ENCODE measurements around the gene PLA2G4F.

The PLA2G4F gene

DNA sequence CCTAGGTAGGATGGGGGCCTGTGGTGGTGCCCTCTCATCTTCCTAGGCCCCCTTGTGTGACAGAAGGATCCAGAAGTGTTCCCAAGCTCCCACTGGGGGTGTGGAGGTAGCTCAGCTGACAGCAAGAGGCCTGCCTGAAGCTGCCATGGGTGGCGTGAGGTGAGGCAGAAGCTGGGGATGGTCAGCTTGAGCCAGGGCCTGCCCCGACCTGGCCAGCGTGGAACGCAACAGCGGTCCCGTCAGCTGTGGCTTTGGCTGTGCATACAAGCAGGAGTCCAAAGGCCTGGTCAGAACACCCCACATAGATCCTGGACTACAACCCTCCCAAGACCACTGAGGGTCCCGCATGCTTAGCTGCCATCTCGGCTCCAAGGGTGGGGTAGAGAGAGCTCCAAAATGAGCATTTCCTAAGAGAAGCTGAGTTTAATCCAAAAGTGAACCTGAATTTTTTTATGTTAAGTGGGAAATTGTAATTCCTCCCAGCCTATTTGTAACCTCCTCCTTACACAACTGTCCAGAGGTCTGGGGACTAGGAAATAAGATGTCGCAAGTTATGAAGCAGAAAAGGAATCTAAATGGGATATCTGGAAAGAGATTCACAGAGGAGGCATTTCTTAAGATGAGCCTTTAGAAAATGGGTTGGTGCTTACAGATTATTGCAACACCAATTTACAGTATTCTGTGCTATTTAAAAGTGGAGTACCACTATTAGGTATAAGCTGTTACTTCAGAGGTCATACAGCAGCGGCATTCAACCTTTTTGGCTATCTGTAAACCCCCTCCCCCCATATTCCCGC, 52.1 kb downstream of the PLA2G4F start:
- Histone ChIP-seq H3K27me3 (ENCODE audit: control insufficient read depth, insufficient read depth, low read length) (no peaks in the 10 kb centered on the region), H3K4me2 (ENCODE audit: low read length) (no peak overlapping the region), H2AFZ (no peak overlapping the region), H3K79me2 (no peaks in the 10 kb centered on the region), H3K9me3 (ENCODE audit: control insufficient read depth, low read length) (no peaks in the 10 kb centered on the region), H3K9ac (no peak overlapping the region), H3K4me3 (ENCODE audit: low read depth, low read length) (no peak overlapping the region), H3K4me1 (no peaks in the 10 kb centered on the region), H3K36me3 (ENCODE audit: control insufficient read depth, insufficient read depth, low read length) (no peaks in the 10 kb centered on the region), H3K27ac (no peak overlapping the region)
- TF ChIP-seq, protein P1, sequence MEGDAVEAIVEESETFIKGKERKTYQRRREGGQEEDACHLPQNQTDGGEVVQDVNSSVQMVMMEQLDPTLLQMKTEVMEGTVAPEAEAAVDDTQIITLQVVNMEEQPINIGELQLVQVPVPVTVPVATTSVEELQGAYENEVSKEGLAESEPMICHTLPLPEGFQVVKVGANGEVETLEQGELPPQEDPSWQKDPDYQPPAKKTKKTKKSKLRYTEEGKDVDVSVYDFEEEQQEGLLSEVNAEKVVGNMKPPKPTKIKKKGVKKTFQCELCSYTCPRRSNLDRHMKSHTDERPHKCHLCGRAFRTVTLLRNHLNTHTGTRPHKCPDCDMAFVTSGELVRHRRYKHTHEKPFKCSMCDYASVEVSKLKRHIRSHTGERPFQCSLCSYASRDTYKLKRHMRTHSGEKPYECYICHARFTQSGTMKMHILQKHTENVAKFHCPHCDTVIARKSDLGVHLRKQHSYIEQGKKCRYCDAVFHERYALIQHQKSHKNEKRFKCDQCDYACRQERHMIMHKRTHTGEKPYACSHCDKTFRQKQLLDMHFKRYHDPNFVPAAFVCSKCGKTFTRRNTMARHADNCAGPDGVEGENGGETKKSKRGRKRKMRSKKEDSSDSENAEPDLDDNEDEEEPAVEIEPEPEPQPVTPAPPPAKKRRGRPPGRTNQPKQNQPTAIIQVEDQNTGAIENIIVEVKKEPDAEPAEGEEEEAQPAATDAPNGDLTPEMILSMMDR (IDR thresholded peaks at IDR 0.05), result no peak

DNA sequence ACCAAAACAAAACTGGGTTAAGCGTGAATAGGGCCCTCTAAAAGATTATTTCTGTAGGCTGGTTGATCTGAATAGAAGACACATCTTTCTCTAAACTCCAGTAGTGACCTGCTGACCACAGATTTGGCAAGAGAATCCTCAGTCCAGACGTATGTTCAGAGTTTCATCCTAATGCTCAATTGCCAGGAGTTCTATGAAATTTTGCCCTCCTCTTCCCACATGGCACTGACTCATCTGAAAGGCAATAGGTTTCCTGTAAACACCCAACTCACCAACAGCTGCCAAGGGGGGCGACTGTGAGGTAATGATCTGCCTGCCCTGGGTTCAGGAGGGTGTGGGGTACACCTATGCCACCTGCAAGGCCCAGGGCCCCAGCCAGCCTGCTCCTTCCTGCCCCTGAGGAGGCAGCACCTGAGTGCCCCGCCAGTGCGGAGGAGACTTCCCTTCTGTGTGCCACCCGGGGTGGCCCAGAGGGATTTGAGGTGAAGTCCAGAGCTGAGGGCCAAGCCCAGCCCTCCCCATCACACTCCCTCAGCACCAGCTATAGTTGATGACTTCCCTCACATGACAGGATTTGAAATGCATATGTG, 53.7 kb downstream of the PLA2G4F start:
- Histone ChIP-seq H3K79me2 (no peaks in the 10 kb centered on the region), H3K27me3 (ENCODE audit: control insufficient read depth, insufficient read depth, low read length) (no peaks in the 10 kb centered on the region), H3K4me2 (ENCODE audit: low read length) (no peak overlapping the region), H3K27ac (no peak overlapping the region), H3K9ac (no peak overlapping the region), H3K9me3 (ENCODE audit: control insufficient read depth, low read length) (no peaks in the 10 kb centered on the region), H3K4me3 (ENCODE audit: low read depth, low read length) (no peak overlapping the region), H3K36me3 (ENCODE audit: control insufficient read depth, insufficient read depth, low read length) (no peaks in the 10 kb centered on the region), H3K4me1 (no peaks in the 10 kb centered on the region), H2AFZ (no peak overlapping the region)
- TF ChIP-seq, protein P1 (IDR thresholded peaks at IDR 0.05), result no peak

DNA sequence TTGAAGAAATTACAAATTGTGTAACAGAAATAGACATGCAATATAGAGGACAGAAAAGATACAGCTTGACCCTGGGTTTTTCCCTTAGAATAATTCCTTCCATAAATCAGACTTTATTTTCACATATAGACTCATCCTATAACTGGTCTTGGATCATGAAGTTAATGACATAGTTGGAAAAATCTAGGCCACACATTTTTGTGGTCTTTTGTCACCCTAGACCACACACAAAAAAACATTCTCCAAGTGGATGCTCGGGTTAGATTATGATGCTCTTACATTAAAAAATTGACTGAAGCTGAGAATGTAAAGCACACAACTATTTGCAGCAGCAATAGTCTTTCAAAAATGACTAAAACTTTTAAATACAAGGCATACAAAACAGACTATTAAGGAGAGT, 54.6 kb downstream of the PLA2G4F start:
- H3K9me3 ChIP-seq (ENCODE audit: control insufficient read depth, low read length), result no peaks in the 10 kb centered on the region
- no peak overlapping the region for H2AFZ ChIP-seq
- no peaks in the 10 kb centered on the region for H3K36me3 ChIP-seq (ENCODE audit: control insufficient read depth, insufficient read depth, low read length)
- H3K4me1 ChIP-seq, result no peaks in the 10 kb centered on the region
- H3K9ac ChIP-seq, result no peak overlapping the region
- TF ChIP-seq, protein P1 (IDR thresholded peaks at IDR 0.05), result no peak
- no peak overlapping the region for H3K4me2 ChIP-seq (ENCODE audit: low read length)
- no peak overlapping the region for H3K4me3 ChIP-seq (ENCODE audit: low read depth, low read length)
- no peaks in the 10 kb centered on the region for H3K27me3 ChIP-seq (ENCODE audit: control insufficient read depth, insufficient read depth, low read length)
- H3K79me2 ChIP-seq, result no peaks in the 10 kb centered on the region
- H3K27ac ChIP-seq, result no peak overlapping the region

DNA sequence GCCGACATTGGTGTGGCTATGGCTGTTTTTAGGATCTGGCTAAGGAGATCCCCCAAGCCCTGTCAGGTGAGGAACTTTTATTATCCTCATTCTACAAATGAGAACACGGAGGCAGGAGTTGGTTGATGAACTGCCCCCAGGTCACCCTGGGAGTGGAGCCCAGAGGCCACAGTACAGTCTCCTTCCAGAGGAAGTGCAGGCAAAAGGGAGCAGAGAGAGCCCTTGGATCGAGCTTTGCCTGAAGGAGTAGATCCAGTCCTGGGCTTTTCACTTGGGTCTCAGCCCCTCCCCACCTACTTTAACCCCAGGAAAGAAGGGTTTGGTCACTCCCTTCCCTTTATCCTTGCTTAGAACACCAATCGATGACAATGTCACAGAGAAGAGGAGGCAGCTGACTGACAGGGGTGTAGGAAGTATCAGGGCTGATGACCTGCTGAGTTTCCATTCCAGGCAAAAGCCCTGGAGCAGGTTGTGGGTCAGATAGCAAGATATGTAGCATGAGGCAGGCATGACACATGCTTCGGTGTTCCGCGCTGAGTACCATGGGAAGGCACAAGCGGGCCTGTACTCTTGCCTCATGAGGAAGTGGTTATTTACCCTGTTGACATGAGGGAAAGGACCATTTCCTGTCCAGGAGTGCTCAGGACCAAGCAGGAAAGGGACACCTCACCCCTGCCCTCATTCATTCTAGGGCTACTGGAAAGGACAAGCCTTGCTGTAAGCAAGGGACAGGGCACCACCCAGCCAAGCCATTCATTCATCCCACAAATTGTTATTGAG, 56.2 kb downstream of the PLA2G4F start:
- Histone ChIP-seq H3K36me3 (ENCODE audit: control insufficient read depth, insufficient read depth, low read length) (no peaks in the 10 kb centered on the region), H3K4me3 (ENCODE audit: low read depth, low read length) (no peak overlapping the region), H3K27me3 (ENCODE audit: control insufficient read depth, insufficient read depth, low read length) (no peaks in the 10 kb centered on the region), H3K27ac (no peak overlapping the region), H3K9ac (no peak overlapping the region), H3K4me1 (no peaks in the 10 kb centered on the region), H2AFZ (no peak overlapping the region), H3K4me2 (ENCODE audit: low read length) (no peak overlapping the region), H3K79me2 (no peaks in the 10 kb centered on the region), H3K9me3 (ENCODE audit: control insufficient read depth, low read length) (no peaks in the 10 kb centered on the region)
- TF ChIP-seq, protein P1 (IDR thresholded peaks at IDR 0.05), result no peak
